IPS-20b (cell line): Measurements from ENCODE around the gene MNS1.

Experiments
- H3K27ac ChIP-seq: one replicate; pipeline ENCODE4 v1.5.1; 2013; ENCODE audit warnings: low read length
- H3K27me3 ChIP-seq: 2 replicates; pipeline ENCODE4 v1.6.1; 2013; ENCODE audit warnings: mild to moderate bottlenecking, low read length, inconsistent platforms; ENCODE audit not compliant: insufficient read depth
- H3K36me3 ChIP-seq: 2 replicates; pipeline ENCODE4 v1.6.1; 2013; ENCODE audit warnings: low read depth, mild to moderate bottlenecking, inconsistent platforms, low read length, moderate library complexity; ENCODE audit not compliant: insufficient read depth
- H3K4me1 ChIP-seq: 2 replicates; pipeline ENCODE4 v1.6.1; 2013; ENCODE audit warnings: mild to moderate bottlenecking, control low read depth, inconsistent platforms, low read length, moderate library complexity; ENCODE audit not compliant: insufficient read depth
- H3K4me3 ChIP-seq: 2 replicates; pipeline ENCODE4 v1.5.1; 2013; ENCODE audit warnings: mild to moderate bottlenecking, low read length, inconsistent platforms
- H3K9ac ChIP-seq: 2 replicates; pipeline ENCODE4 v1.6.1; 2013; ENCODE audit warnings: low read depth, mild to moderate bottlenecking, inconsistent platforms, low read length, moderate library complexity
- H3K9me3 ChIP-seq: 2 replicates; pipeline ENCODE4 v1.6.1; 2013; ENCODE audit warnings: mild to moderate bottlenecking, low read depth, low read length, inconsistent platforms; ENCODE audit not compliant: insufficient read depth

Gene MNS1

GRCh38 chr15:56473017-56473416 lies 8.1 kb upstream of the MNS1 start:
- Histone ChIP-seq H3K9me3 (no peaks in the 10 kb centered on the region), H3K4me3 (no peak overlapping the region), H3K9ac (no peak overlapping the region), H3K27me3 (no peaks in the 10 kb centered on the region), H3K27ac (no peak overlapping the region), H3K4me1 (no peaks in the 10 kb centered on the region), H3K36me3 (no peaks in the 10 kb centered on the region)

- H3K4me3 ChIP-seq = no peak overlapping the region
- no peak overlapping the region for H3K27ac ChIP-seq
Measured at GRCh38 chr15:56472278-56472677, 7.3 kb upstream of the MNS1 start.

GRCh38 chr15:56471440-56472069 lies 6.6 kb upstream of the MNS1 start:
- Histone ChIP-seq H3K36me3 (no peaks in the 10 kb centered on the region), H3K27me3 (peaks cover 6% of the 10 kb centered on the region; the same call in 1 of the 2 replicates), H3K9ac (no peak overlapping the region), H3K9me3 (no peaks in the 10 kb centered on the region), H3K4me3 (no peak overlapping the region), H3K27ac (no peak overlapping the region), H3K4me1 (no peaks in the 10 kb centered on the region)

More at GRCh38 chr15:56472278-56472677, 7.3 kb upstream of the MNS1 start:
- H3K9me3 ChIP-seq = no peaks in the 10 kb centered on the region
- H3K4me1 ChIP-seq = no peaks in the 10 kb centered on the region
- H3K9ac ChIP-seq = no peak overlapping the region
- H3K27me3 ChIP-seq = no peaks in the 10 kb centered on the region
- no peaks in the 10 kb centered on the region for H3K36me3 ChIP-seq

- H3K9me3 ChIP-seq = no peaks in the 10 kb centered on the region
- peaks cover 23% of the 10 kb centered on the region; the same call in 1 of the 2 replicates for H3K27me3 ChIP-seq
- H3K36me3 ChIP-seq = no peaks in the 10 kb centered on the region
- H3K9ac ChIP-seq = no peak overlapping the region
- H3K27ac ChIP-seq = no peak overlapping the region
- no peak overlapping the region for H3K4me3 ChIP-seq
- H3K4me1 ChIP-seq = no peaks in the 10 kb centered on the region
Measured at GRCh38 chr15:56469483-56469882, 4.5 kb upstream of the MNS1 start.

- Histone ChIP-seq H3K27ac (no peak overlapping the region), H3K4me1 (no peaks in the 10 kb centered on the region), H3K9ac (no peak overlapping the region), H3K36me3 (no peaks in the 10 kb centered on the region), H3K9me3 (no peaks in the 10 kb centered on the region), H3K27me3 (peaks cover 30% of the 10 kb centered on the region; the same call in 1 of the 2 replicates), H3K4me3 (no peak overlapping the region)
Measured at GRCh38 chr15:56468401-56468800, 3.5 kb upstream of the MNS1 start.

- Histone ChIP-seq H3K27me3 (peaks cover 30% of the 10 kb centered on the region; the same call in 1 of the 2 replicates), H3K9me3 (no peaks in the 10 kb centered on the region), H3K36me3 (no peaks in the 10 kb centered on the region), H3K4me3 (no peak overlapping the region), H3K4me1 (no peaks in the 10 kb centered on the region), H3K27ac (no peak overlapping the region), H3K9ac (no peak overlapping the region)
Measured at GRCh38 chr15:56467616-56468015, 2.7 kb upstream of the MNS1 start.

- H3K27me3 ChIP-seq = peaks cover 18% of the 10 kb centered on the region; the same call in 1 of the 2 replicates
- H3K4me1 ChIP-seq = no peaks in the 10 kb centered on the region
- H3K4me3 ChIP-seq = no peak overlapping the region
- H3K36me3 ChIP-seq = no peaks in the 10 kb centered on the region
- no peak overlapping the region for H3K9ac ChIP-seq
- H3K27ac ChIP-seq = no peak overlapping the region
- H3K9me3 ChIP-seq = no peaks in the 10 kb centered on the region
Measured at GRCh38 chr15:56460947-56461346, 4.0 kb downstream of the MNS1 start.

GRCh38 chr15:56460071-56460470 lies 4.9 kb downstream of the MNS1 start:
- H3K4me1 ChIP-seq = no peaks in the 10 kb centered on the region
- no peak overlapping the region for H3K9ac ChIP-seq
- no peak overlapping the region for H3K27ac ChIP-seq
- no peaks in the 10 kb centered on the region for H3K36me3 ChIP-seq
- no peak overlapping the region for H3K4me3 ChIP-seq
- H3K9me3 ChIP-seq = no peaks in the 10 kb centered on the region
- H3K27me3 ChIP-seq = peaks cover 10% of the 10 kb centered on the region; the same call in 1 of the 2 replicates

- Histone ChIP-seq H3K4me1 (no peaks in the 10 kb centered on the region), H3K9ac (no peak overlapping the region), H3K27me3 (peaks cover 3% of the 10 kb centered on the region; the same call in 1 of the 2 replicates), H3K36me3 (no peaks in the 10 kb centered on the region), H3K4me3 (no peak overlapping the region), H3K27ac (no peak overlapping the region), H3K9me3 (no peaks in the 10 kb centered on the region)
Measured at GRCh38 chr15:56459096-56459495, 5.8 kb downstream of the MNS1 start.

GRCh38 chr15:56456229-56456628 lies 8.7 kb downstream of the MNS1 start:
- H3K27me3 ChIP-seq = no peaks in the 10 kb centered on the region
- no peaks in the 10 kb centered on the region for H3K4me1 ChIP-seq
- H3K9me3 ChIP-seq = no peaks in the 10 kb centered on the region
- no peak overlapping the region for H3K4me3 ChIP-seq
- H3K36me3 ChIP-seq = no peaks in the 10 kb centered on the region
- no peak overlapping the region for H3K9ac ChIP-seq
- H3K27ac ChIP-seq = no peak overlapping the region

- Histone ChIP-seq H3K36me3 (no peaks in the 10 kb centered on the region), H3K4me3 (no peak overlapping the region), H3K9ac (no peak overlapping the region), H3K27ac (no peak overlapping the region), H3K4me1 (no peaks in the 10 kb centered on the region), H3K27me3 (no peaks in the 10 kb centered on the region), H3K9me3 (no peaks in the 10 kb centered on the region)
Measured at GRCh38 chr15:56454836-56455235, 10.1 kb downstream of the MNS1 start.

- Histone ChIP-seq H3K27ac (no peak overlapping the region), H3K9ac (no peak overlapping the region), H3K4me3 (no peak overlapping the region), H3K4me1 (no peaks in the 10 kb centered on the region), H3K36me3 (0 out of 2 replicates have a peak, but pooled peaks cover 6% of the 10 kb centered on the region), H3K9me3 (no peaks in the 10 kb centered on the region; the same call in 1 of the 2 replicates), H3K27me3 (no peaks in the 10 kb centered on the region)
Measured at GRCh38 chr15:56445746-56446145, 19.2 kb downstream of the MNS1 start.
